Measurements from ENCODE around the gene NEURL1B.

The NEURL1B gene

DNA sequence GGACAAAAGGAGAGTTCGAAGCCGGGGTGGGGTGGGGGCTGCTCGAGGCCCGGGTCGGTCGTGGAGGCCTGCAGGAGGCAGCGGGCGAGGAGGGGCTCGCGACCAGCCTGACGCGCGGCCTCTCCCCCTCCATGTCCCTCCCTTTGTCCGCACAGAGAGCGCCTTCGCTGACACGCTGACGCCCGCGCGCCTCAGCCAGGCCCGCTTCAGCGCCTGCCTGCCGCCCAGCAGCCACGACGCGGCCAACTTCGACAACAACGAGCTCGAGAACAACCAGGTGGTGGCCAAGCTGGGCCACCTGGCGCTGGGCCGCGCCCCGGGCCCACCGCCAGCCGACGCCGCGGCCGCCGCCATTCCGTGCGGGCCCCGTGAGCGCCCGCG, 42.2 kb downstream of the NEURL1B start:
- no peak for DNase-seq

DNA sequence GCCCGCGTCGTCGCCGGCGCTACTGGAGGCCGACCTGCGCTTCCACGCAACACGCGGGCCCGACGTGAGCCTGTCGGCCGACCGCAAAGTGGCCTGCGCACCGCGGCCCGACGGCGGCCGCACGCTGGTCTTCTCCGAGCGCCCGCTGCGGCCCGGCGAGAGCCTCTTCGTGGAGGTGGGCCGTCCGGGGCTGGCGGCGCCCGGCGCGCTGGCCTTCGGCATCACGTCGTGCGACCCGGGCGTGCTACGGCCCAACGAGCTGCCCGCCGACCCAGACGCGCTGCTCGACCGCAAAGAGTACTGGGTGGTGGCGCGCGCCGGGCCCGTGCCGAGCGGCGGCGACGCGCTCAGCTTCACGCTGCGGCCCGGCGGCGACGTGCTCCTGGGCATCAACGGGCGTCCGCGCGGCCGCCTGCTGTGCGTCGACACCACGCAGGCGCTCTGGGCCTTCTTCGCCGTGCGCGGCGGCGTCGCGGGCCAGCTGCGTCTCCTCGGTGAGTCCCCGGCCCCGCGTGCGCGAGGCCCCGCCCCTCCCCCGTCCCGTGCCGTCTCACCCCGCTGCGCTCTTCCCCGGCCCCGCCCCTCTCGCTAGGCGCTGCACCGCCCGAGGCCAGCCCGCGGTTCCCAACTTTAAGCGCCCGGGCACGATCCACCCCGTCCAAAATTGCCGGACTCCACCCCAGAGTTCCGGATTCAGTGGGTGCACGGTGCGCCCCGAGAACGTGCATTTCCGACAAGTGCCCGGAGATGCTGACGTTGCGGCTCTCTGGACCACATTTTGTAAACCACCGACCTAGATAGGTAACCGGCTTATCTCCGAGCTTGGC, 42.8 kb downstream of the NEURL1B start:
- DNase-seq, result no peak

DNA sequence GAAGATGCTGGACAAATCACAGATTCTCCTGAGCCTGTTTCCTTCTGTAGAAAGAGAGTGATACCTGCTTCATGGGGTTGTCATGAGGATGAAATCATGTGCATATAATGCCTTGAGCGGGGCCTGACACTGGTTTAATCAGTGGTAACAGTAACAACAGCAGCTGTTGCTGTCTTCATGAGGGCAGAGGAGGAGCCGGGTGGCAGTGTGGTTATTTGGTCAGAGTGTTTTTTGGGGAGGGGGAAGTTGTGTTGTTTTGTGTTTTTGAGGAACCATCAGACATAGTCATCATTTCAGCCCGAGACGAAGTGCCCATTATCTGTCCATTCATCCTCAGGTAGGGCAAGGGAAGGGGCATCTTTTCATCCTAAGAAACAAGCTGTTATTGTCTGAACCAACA, 44.0 kb downstream of the NEURL1B start:
- no peak for DNase-seq

DNA sequence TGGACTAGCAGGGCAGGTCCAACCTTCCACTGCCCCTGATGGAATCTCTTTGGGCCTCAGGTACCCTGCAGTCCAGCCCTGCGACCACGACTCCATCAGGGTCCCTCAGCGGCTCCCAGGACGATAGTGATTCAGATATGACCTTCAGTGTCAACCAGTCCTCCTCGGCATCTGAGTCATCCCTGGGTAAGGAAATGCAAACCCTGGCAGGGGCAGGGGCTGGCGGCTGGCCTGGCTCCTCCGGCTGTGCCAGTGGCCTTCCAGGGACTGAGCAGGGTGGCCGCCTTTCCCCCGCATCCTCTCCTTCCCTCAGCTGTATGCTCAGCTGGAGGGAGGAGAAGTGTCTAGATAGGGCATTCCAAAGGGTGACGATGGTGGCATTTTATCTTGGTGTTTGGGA, 45.0 kb downstream of the NEURL1B start:
- DNase-seq, result no peak

DNA sequence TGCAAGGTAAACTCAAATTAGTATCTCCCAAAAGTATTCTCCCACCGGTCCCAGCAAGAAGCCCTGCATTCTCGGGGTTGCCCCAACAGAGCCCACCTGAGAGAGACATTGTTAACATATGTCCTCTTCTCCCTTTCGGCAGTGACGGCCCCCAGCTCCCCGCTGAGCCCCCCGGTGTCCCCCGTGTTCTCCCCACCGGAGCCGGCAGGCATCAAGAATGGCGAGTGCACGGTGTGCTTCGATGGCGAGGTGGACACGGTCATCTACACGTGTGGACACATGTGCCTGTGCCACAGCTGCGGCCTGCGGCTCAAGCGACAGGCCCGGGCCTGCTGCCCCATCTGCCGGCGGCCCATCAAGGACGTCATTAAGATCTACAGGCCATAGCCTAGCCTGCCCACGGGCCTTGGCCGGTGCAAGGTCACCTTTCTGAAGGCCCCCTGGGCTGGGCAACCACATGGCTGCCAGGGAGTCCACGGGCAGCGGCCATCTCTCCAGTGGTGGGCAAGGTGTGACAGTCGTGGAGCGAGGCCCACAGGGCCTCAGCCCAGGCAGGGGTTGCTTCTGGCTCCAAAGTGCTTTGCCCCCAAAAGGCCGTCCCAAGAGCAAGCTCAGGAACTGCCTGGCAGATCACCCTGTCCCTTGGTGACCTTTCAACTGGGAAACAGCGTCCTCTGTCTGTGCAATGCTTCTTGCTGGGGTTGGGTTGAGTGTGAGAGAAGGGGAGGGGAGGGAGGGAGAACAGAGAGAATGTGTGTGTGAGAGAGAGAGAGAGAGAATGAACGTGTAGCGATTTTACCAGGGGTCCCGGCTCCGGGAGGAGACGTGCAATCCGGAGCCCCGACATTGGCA, 45.7 kb downstream of the NEURL1B start:
- no peak for DNase-seq

DNA sequence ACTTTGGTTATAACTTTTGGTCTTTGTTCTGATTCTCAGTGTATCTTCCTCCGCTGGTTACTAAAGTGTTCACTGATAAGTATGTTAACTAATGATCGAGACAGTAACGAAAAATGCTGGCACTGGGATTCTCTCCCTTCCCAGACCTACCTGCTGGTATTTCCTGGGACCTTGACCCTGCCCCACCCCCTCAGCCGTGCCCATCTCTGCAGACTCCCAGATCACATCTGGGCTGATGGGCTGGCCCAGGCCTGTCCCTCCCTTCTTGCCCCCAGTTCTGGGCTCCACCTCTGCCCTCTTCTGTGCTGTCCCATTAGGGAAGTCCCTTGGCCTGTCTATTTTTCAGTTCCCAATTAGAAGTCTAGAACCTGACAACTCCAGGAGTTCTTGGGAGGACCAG, 46.9 kb downstream of the NEURL1B start:
- DNase-seq, result no peak

DNA sequence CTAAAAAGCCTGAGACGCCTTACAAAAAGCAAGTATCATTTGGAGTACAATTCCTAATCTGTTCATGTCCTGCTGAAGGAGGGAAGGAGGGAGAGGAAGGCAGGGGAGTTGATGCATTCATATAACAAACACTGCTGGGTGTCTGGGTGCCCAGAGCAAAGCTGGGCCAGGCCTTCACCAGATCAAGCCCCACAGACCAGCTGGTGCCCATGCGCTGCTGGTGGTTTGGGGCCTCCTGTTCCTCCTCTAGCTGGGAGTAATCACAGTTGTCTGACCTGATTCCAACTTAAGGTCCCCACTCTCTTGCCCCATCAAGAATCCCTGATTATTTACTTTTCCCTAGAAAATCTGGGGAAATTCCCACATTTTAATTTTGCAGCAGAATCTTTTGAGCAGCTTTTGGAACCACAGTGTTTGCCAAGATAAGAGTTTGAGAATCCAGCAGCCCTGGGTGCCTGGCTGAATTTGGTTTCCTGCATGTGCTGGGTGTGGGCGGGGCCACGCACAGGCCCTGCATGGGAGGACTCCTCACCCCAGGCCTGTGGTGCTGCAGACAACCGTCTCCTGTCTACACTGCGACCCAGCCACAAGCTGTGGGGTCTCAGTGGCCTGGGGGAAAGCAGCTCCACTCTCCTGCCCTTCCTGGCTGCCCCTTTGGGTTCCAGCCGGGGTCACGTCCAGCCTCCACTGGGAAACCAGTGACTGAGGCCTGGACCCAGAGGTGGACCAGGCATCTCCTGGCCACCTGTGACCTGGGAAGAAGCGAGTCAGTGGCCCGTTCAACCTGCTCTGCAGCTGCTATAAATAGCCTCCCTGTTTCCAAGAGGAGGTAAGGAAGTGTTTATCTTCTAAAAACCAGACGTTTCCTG, 47.5 kb downstream of the NEURL1B start:
- DNase-seq, result no peak

DNA sequence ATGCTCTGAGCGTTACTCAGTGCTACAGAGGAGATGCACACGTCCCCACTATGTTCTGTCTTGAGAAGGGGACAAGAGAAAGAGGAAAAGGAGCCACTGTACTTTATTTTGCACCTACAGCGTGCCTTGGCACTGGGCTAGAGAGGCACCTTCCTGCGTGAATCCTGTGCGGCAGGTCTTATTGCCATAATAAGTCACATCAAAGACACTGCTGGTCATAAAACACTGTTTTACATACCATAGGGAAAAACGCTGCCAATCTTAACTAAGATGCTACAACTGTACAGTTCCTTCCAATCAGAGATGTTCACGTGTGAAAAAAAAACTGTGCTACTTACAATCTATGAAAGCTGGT, 48.1 kb downstream of the NEURL1B start:
- no peak for DNase-seq

DNA sequence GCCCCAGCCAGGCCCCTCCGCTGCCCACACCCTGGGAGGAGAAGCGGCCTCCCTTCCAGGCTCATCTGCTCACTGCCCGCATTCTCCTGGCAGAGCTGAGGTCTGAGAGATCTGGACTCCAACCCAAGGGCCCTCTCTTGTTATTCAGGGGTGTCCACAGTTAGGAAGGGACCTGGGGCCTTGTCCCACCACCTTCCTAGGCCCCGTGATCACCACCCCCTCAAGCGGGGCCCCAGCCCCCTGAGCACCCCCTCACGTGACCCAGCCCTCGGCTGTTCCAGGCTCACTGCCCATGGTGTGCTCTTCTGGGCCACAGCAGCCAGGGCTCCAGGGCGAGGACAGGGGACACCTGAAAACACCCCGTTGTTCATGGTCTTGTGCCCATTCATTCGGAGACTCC, 48.7 kb downstream of the NEURL1B start:
- DNase-seq, result no peak

DNA sequence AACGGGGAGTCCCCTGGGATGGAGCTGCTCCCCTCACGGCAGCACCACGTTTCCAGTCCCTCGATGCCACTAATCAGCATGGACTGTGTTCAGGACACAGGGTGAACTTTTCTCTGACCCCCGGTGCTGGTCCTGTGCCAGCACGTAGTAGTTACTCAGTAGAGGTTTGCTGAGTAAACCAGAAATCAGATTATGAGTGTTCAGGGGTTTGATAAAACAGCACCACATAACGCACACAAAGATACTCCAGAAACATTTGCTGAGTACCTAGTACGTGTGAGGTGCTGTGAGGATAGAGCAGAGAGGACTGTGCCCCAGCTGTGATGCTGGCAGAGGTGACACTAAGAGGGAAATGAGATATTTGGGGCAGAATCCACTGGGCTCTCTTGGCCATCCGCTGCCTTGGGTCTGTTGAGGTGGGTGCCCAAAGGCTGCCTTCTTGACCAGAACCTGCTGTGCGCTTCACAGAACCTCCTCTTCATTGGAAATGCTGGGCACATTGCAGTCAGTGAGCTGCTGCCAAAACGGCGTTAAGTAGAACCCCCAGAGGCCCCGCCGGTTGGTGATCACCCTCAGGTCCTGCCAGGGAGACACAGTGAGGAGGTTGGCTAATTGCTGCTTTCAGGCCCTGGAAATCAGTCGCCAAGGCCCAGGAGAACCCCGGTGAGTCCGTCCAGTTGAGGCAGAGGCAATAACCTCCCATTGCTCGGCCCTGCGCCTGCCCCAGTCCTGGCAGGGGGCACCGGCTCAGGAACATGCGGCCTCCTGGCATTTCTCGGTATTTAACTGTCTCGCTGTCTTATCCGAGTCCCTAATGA, 49.4 kb downstream of the NEURL1B start:
- no peak for DNase-seq

DNA sequence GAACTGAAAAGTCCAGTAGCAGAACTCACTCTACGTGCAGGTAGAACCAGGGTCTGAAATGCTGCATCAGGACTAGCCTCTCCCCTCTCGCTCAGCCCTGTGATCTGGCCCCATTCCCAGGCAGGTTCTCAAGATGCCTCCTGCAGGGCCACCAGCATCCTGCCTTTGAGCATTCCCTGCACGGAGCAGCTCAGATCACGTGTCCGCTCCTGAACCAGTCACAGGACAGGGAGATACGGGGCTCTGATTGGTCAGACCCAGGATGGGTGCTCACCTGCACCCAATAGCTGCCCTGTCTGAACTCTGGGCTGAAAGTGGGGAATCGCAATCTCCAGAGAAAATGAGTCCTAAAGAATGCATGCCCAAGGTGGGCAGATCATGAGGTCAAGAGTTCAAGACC, 50.8 kb downstream of the NEURL1B start:
- no peak for DNase-seq

DNA sequence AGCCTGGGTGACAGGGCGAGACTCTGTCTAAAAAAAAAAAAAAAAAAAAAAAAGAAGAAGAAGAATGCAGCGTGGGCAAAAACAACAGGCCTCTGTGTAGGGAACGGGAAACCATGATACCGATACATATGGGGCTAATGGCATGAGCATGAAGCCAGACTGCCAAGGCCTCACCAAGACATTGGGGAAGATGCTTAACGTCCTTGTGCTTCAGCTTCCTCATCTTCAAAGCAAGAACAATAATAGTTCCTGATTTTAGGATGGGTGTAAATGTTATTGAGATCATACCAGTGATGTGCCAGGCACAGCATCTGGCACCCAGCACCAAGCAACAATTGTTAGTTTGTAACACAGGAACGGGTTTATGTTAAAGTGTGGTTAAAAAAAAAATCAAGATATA, 51.4 kb downstream of the NEURL1B start:
- DNase-seq, result no peak

DNA sequence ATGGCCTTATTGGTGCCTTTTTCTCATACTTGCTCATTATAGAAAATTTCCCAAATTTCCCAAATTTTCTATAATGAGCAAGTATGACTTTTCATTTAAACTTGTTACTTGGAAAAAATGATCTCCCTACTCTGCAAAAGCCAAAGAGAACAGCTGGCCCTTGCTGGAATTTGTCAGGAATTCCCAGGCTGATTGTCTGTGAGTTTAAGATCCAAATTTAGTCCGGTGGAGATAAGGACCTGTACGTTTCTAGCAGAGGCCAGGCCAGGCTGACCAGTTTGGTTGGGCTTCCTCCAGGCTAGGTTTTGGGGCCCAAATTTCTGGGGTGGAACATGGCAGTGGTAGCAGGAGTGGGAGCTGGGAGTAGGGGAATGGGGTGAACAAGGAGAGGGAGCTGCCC, 51.9 kb downstream of the NEURL1B start:
- no peak for DNase-seq

DNA sequence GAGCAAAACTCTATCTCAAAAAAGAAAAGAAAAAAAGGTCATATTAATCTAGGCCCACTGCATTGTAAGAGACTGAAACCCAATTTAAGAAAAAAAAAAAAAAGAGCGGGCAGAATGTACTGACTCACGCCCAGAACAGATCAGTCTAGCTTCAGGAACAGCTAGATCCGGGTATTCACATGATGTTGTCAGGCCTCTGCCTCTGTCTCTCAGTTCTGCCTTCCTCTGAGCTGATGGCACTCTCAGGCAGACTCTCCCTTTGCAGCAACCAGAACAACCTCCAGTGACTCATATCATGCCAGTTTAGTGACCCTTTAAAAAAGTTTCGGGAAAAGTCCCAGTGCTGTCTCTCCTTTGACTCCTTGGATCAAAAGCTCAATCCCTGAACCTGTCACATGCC, 53.0 kb downstream of the NEURL1B start:
- no peak for DNase-seq

DNA sequence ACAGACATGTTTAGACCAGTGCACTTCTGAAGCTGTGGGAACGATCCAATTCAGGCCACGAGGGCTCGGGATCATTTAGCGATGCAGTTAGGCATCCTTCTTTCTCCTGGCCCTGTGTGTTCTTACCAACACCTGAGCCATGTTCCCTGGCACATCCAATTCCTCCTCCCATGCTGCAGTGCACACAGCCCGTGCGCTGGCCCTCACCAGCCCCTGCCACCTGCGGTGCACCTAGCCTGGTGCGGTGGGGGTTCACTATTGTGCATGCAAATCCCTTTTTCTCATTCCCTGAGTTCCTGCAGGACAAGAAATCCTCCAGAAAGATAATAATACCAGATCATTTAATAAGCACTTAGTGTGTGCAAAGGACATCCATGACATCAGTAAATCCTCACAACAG, 53.5 kb downstream of the NEURL1B start:
- no peak for DNase-seq

DNA sequence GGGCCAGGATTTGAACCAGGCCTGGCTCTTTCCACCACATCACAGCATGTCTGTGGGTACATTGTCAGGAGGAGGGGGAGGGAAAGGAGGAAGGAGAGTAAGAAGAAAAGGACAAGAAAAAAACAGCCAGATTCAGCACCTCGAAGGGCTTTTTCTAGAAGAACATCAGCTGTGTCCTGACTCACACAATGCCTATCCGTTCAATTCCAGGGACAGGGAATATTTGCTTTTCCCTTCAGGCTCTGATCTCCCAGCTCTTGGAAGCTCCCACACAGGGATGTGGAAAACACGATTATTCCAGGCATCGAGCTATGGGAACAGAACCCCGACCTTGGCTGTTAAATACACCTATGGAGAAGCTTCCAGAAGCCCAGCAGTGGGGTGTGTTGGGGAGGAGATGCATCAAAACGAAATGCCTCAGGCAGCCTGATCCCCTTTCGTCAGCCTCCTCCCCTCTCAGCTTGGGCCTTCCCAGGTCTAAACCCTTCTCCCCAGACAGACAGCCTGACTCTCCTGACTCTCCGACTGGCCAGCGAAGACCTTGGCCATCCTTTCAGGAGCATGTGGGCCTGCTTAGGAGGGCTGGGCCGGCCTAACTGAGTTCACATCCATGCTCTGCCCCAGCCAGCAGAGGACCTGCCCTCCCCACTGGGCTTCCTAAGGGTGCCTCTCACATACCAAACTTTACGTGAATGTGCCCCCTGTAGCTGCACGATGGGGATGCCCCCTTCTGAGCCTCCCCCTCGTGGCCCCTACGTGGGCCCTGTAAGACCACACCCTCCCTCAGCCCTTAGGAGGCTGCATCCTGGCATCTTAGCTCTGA, 54.4 kb downstream of the NEURL1B start:
- DNase-seq, result no peak

DNA sequence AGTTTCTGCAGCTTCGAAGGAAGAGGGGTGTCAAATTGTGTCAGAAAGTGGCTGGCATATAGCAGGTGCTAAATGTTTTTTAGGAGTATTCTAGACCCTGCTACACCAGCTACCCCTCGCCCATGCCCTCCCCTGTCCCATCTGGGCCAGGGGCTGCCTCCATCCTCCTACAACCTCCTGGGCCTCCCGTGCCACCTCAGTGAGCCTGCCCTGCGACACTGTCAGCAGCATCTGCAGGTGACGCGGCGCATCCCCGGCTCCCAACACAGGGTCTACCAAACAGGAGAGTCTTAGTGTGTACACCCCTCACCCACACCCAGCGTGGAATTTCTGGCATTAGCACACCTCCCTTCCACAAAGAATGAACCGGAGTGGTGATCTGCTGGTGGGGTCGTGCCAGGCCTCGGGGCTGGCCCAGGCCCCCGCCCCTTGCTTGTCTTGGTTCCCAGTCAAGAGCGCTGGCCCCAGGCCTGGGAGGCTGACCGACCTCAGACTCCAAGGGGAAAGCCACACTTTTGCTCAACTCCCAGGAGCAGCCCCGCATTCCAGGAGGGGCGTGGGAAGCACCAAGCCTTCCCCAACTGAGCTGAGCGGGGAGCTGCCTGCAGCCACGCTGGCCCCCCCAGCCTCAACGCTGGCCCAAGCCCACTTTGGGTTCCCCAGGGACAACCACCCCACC, 55.2 kb downstream of the NEURL1B start:
- no peak for DNase-seq

DNA sequence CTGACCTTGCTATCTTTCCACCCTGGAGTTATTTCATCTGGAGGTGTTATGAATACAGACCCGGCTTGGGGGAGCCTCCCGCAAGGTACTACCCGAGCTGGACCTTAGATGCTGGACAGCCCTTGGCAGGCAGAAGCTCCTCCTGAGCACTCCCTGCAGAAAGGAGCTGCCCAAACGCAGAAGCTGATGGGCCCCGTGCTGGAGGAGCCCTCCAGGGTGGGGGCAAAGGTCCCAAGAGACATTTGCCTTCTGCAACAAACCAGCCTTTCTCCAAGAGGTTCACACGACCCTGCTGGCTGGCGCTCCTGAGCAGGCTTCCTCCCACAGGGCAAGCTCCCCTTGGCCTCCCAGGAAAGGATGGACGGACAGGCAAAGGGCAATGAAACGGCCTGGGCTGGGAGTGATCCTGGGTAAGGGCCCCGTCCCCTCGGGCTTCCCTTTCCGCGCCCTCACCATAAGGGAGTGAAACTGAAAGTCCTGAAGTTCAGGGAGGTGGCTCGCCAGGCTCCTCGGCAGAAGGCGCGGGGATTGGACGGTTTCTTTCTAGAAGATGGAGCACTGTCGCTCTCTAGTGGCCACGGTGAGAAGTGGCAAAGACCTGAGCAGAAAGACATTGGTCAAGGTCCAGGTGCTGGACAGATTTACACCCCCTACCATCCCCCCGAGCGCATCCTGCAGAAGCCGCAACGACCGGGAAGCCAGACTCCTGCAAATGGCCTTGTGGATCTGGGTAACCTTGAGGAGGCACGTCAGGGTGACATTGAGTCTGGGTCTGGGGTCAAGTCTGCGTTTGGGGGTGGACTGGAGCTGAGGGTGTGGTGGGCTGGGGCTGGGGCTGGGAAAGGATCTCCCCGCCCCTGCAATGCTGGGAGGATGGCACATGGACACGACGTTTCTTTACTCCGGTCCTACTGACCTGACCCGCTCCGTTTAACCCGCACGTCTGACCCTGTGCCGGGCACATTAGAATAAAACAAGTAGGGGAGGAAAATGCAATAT, 56.4 kb downstream of the NEURL1B start:
- peak; percentile 50 for DNase-seq

DNA sequence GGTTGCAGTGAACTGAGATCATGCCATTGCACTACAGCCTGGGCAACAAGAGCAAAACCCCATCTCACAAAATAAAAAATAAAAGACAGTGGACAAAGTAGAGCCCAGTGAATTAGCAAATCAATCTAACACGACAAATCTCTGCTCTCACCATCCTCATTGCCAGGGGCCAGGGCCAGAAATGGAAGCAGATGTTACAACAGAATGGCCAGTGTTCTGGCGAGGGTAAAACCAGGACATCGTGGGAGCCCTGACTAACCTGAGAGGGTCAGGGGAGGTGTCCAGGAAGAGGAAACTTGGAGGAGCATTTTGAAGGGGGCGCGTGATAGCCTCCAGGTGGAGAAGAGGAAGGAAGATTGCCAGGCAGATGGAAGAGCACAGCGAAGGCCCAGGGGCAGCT, 58.4 kb downstream of the NEURL1B start:
- no peak for DNase-seq

DNA sequence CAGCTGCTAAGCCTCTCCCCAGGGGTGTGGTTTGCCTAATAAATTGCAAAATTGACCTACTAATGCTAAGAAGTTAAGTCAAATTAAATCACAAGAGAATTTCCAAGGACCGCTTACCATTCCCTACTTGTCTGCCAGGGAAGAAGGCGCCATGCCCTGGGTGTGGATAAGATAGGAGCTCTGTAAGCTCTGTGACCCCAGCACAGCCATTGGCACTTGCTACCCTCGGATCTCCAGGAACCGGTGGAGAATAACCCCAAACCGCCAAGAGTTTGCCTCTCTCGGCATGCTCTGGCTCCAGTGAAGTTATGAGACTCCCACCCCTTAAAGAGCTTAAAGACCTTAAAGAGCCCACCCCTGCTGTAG, 58.9 kb downstream of the NEURL1B start:
- DNase-seq, result no peak

Measured in NCI-H2107 (cell line).